NCI-H526 (cell line): ENCODE measurements around the gene OCA2.

ENCODE experiments used
- DNase-seq, 2 experiments: peaks; one replicate each; lab custom pipeline; 2025; lab: John Stamatoyannopoulos, UW

The OCA2 gene

DNA sequence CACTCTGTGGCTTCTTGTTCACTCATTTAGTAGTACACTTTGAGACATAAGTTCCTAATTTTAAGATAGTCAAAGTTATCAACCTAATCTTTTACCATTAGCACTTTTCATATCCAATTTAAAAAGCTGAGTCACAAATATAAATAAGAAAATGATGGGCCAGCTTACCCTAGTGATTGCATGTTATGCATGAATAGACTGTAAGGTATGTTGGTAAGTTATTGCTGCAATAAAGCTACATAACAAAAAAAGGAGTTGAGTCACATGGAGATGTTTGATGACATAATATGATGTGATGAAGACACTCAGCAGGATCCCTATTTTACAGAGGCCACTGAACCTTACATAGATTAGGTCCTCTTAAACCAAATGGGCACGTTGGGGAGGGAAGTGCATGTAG lies 161.3 kb downstream of the OCA2 start:
- no peak for DNase-seq

GRCh38 chr15:27936164-27936563 lies 163.0 kb downstream of the OCA2 start:
- no peak for DNase-seq

GRCh38 chr15:27935328-27935727 lies 163.8 kb downstream of the OCA2 start:
- DNase-seq: no peak

DNA sequence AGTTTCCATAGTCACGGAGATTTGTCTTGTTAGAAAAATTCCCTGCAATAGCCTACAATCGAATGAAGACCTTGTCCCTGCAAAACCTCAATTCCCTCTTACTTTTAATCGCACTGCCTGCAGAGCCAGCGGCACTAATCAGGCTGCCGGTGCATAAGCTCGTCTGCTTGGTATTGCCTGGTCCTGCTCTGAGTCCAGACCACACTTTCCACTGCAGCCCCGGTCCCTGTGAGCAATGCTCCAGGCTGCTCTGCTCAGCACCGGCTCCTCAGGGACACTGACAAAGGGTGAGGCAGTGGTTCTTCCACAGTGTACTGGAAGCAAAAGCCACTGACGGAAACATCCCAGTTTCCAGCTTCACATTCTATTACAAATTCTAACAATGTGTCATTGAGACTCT lies 164.3 kb downstream of the OCA2 start:
- no peak for DNase-seq

GRCh38 chr15:27933562-27933961 lies 165.6 kb downstream of the OCA2 start:
- DNase-seq: no peak

GRCh38 chr15:27932600-27932999 lies 166.5 kb downstream of the OCA2 start:
- no peak for DNase-seq

DNA sequence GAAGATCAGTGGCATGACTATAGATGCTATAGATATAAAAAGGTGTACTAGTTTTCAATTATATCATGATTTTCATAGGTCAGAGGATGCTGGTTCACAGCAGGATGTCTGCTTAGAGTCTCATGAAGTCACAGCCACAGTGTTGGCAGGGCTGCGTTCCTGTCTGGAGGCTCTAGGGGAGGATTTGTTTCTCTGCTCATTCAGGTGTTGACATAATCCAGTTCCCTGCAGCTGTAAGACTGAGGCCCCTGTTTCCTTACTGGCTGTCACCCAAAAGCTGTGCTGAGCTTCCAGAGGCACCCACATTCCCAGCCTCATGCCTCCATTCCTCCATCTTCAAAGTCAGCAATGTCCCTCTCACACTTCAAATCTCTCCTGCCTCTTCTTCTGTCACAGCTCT lies 170.7 kb downstream of the OCA2 start:
- DNase-seq: no peak

GRCh38 chr15:27912283-27912682 lies 186.8 kb downstream of the OCA2 start:
- no peak for DNase-seq

- DNase-seq: no peak
Measured at GRCh38 chr15:27906802-27907201, 192.3 kb downstream of the OCA2 start.

GRCh38 chr15:27903405-27903804 lies 195.7 kb downstream of the OCA2 start:
- DNase-seq: no peak

DNA sequence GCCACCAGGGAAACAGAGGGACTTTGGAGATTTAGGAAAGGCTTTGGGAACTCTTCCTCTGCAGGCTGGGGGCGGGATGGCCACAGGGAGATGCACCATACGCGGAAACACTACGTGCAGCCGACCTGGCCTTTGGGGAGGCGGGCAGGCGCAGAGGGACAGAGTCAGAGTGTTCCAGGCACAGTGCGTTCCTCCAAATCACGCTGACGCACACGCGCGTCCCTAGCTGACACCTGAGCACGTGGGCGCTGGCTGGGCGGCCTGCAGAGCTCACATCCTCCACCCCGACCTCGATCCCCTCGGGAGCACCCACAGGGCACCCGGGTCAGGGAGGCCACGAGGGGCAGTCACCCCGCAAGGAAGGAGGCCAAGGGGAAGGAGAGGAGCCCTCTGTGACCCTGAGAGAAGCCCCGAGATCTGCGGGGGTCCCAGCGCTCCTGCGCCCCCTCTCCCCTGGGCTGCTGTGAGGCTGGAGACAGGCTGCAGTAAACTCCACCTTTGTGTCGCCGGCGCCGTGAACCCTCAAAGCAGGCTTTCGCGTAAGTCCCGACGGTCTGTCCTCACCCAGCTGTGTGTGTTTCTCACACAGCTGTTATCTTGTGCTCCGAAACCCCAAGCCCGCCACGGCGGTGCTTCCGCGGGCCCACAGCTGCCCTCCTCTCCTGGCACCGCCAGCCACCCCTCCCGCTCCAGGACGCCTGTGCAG lies 196.3 kb downstream of the OCA2 start:
- DNase-seq: no peak

DNA sequence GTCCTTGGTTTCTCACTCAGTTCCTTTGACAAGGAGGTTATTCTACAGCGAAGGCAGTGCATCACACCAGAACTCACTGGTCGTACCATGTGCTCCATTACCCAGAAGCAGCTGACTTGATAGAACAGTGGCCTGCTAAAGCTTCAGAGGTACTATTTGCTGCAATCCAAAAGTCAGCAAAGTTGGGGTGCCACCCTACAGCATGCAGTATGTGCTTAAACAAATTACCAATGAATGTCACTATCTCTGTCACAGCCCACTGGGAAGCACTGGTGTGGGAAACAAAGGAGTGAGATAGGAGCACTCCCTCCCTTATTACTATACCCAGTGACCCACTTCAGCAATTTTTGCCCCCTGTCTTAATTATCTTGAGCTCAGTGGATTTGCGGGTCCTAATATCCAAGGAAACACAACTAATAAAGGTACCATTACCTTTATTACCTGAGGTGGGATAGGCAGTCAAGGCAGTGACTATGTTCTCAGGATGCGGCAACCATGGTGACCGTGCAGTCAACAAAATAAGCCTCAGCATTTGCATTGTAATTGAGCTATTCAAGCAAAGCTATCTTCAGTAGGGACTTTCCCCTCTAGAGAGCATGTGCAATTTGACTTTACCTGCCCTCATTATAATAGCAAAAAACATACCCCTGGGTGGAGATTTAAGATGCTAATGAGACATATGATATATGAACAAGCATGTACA lies 199.4 kb downstream of the OCA2 start:
- DNase-seq: peak; percentile 84 to 88

GRCh38 chr15:27897481-27897880 lies 201.6 kb downstream of the OCA2 start:
- DNase-seq: no peak

GRCh38 chr15:27894645-27895044 lies 204.5 kb downstream of the OCA2 start:
- no peak for DNase-seq

DNA sequence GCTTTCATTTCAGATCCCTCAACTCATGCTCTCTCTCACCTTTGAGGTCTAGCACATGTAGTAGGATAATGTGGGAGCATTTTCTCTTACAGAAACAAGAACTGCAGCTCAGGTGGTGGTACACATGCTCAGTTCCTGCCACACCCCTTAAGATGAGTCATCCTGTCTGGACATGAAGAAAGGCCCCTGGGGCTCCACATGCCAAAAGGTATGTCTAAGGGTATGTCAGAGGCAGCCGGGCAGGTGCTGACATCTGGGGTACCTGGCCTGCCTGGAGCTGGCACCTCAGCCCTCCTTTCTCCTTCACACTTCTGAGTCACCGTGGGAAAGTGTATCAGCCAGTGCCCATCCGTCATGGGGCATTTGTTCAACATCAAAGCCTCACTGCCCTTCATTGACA lies 209.9 kb downstream of the OCA2 start:
- DNase-seq: no peak

GRCh38 chr15:27885201-27885600 lies 213.9 kb downstream of the OCA2 start:
- DNase-seq: no peak

- DNase-seq: no peak
Measured at GRCh38 chr15:27884726-27885125, 214.4 kb downstream of the OCA2 start.

- DNase-seq: no peak
Measured at GRCh38 chr15:27878841-27879240, 220.3 kb downstream of the OCA2 start.

GRCh38 chr15:27873828-27874227 lies 225.3 kb downstream of the OCA2 start:
- no peak for DNase-seq

GRCh38 chr15:27873039-27873438 lies 226.1 kb downstream of the OCA2 start:
- no peak for DNase-seq

GRCh38 chr15:27872355-27872754 lies 226.8 kb downstream of the OCA2 start:
- DNase-seq: no peak

DNA sequence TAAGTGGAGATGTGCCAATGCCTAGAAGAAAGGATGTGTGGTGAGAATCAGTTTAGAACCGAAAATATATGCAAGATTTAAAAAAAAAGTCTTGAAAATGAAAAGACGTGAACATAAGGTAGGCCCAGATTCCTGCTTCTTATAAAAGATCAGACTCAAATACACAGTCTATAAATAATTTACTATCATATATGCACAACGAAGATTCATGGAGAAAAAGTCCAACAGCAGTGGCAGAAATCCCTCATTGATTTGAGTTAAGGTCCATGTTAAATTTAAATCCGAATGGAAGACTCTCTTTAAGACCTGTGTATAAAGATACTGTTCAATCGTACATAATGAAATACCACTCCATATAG lies 227.2 kb downstream of the OCA2 start:
- no peak for DNase-seq

DNA sequence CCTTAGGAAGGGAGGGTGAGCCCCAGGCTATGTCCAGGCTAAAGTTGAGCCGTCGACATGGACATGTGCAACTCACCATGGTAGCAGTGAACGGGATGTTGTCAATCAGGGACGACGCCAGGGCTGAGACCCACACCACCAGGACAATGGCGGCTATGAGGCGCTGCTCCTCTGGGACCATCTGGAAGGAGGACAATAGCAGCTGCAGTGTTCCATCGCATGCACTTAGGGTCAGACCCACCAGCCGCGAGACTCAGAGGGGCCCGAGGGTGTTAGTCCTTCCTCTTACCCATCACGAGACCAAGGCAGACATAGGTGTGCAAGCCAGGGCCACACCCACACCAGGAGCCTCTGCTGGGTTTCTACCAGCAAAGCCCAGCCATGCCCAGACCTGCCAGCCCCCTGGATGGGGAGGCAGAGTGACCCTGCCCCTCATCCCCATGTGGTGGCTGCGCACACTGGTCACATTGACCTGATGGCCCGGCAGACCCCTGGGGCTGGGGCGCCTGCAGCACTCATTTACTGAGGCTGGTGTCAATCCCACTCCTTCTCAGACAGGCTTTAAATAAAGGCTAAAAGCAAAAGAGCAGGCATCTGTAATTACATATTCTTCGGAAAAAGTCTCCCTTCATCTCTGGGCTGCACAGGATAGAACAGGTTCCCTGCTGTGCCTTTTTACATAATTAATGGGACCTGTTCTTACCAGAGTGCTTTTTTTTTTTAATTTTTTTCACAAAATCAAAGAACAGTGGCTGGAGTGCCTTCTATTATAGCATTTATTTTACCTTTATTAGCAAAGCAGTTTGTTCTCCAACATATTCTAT lies 227.8 kb downstream of the OCA2 start:
- DNase-seq: no peak
